Measurements from ENCODE around the gene SH3RF3.
"Not testable (repeated sequence)": the region's sequence is repeated elsewhere in the genome, so short reads cannot be mapped to it uniquely, and the experiment has no call there.

The SH3RF3 gene

DNA sequence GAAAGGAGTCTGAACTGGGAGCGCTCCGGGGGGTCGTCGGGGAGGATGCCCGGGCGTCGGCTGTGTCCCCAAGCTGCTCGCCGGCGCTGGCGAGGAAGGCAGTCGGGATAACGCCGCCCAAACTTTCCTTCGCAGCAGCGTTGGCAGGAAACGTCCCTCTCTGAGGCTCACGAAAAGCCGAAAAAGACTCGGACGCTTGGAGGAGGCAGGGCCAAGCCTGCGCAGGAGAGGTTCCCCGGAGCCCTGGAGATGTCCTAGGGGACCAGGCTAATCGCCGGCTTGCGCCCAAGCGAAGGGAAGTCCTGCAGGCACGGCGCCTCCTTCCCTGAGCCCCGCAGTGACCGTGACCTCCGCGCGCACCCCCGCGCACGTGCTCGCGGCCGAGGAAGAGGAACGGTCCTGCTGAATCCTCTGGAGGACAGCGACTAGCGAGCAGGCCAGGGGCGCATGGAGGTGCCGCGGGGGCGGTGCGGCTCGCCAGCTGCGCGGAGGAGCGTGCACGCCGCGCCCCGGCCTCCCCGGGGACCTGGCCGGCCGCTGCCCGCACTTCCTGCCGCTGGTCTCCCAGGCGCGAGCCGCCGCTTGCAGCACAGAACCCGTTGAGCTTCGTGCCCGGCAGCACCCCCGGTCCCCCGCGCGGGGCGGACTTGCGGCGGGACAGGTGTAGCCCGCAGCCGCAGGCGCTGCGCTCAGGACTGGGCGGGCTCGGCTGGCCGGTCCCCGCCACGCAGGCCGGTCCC lies at the start of gene SH3RF3:
TSS of gene SH3RF3 (plus strand) at position 590 of the 740 bp plus-strand sequence.
- peak; percentile 10 to 18 for DNase-seq

- no peak for DNase-seq
Measured at GRCh38 chr2:109079590-109079989, 49.4 kb upstream of the SH3RF3 start.

DNA sequence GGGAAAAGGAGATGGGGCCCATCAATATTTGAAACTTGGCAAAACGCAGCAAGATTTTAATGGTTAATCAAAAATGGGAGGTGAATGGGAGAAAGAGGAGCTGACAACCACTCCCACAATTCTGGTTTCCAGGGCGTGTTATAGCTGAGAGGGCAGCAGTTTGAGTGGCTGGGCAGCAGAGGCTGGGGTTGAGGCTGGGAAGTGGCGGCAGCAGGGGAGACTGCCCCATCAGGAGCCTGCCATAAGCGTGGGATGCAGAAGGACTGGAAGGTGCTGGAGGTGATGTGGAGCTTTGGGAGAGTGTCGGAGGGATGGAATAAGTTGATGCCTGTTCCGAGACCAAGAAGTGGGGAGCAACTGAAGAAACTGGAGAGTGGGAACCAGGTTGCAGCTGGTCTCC lies 48.9 kb upstream of the SH3RF3 start:
- DNase-seq = no peak

GRCh38 chr2:109080757-109081156 lies 48.2 kb upstream of the SH3RF3 start:
- DNase-seq = no peak

- no peak for DNase-seq
Measured at GRCh38 chr2:109081374-109081773, 47.6 kb upstream of the SH3RF3 start.

DNA sequence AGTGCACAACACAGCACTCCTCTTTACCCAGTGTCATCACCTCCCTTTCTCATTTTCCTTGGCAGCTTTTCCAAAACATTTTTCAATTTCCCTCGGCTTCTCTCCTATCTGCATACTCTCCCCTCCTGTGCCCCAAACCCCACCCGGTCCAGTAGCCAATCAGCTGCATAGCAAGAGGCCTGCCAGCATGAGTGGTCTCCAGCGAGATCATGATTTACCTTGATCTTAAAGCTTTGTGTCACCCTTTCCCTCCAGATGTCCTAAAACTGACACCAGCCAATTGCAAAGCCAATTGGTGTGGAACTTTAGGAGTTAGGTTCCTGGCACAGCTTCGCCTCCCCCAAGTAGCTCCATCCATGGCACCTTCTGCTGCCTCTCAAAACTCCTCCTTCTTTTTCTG lies 45.2 kb upstream of the SH3RF3 start:
- DNase-seq = no peak

- no peak for DNase-seq
Measured at GRCh38 chr2:109084341-109084740, 44.7 kb upstream of the SH3RF3 start.

GRCh38 chr2:109085912-109086742 lies 42.9 kb upstream of the SH3RF3 start:
- no peak for DNase-seq

DNA sequence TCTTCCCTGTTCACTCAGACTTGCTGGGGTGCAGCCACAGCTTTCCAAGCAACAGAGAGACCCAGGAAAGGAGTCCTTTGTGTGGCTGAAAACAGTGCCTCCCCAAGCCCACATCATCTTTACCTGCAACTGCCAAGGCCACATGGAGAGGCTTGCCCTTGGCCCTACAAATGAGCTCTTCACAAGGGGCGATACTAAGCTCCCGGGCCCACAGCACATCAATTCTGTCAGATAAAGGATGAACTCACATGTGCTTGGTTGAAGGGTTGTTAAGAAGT lies 42.3 kb upstream of the SH3RF3 start:
- no peak for DNase-seq

DNA sequence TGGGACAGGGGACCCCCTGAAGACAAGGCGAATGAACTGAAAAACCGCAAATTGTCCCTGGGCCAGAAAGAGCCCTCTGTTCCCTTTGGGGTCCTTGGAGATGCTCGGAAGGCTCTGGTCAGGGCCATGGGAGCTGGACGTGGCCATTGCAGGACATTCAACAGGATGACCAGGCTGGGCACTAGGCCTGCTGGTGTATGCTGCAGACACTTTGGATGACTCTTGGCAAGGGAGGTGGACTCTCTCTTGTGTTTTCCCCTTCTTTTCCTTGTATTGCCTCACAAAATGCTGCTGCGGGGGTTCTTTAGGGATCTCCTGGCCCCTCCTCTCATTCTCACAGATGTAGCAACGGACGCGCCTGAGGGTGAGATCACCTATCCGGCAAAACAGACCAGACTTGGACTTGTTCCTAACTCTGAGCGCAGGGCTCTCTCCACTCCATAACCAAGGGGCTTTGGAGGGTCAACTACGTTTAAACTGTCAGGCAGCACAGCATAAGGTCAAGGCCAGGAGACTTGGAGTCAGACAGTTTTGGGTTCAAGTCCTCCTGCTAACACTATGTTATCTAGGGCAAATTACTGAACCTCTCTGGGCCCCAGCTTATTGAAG lies 41.8 kb upstream of the SH3RF3 start:
- DNase-seq = no peak

DNA sequence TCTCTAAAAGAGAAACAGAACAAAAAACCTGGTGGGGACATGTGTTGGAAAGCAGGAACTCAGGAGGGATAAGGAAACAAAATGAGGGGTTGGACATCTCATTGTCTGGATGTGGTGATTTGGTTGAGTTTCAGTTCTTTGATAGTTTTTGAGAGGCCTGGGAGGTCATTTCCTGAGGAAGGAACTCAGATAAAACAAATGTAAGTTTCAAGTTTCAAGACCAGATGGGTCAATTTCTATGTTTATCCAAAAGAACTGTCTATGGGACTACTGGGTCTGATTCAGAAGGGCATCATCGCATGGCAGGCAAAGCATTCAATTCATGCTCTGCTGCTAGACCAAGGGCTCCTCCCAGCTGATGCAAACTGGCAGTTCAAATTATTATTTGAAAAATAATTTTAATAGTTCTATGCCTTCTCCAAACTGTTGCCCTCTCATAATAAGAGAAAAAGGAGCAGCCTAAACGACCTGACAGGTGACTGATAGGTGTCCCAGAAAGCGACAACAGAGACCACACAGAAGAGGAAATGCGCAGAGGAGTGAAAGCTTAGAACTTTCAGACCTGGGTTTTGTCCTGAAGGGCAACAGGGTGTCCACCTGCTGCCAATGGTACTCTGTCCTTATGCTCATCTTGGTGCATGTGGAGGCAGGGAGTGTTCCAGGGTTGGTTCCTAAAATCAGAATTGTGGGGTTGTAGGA lies 39.3 kb upstream of the SH3RF3 start:
- no peak for DNase-seq

GRCh38 chr2:109091526-109091925 lies 37.5 kb upstream of the SH3RF3 start:
- no peak for DNase-seq

- DNase-seq = no peak
Measured at GRCh38 chr2:109094144-109094543, 34.9 kb upstream of the SH3RF3 start.

GRCh38 chr2:109098251-109098920 lies 30.6 kb upstream of the SH3RF3 start:
- DNase-seq = no peak

DNA sequence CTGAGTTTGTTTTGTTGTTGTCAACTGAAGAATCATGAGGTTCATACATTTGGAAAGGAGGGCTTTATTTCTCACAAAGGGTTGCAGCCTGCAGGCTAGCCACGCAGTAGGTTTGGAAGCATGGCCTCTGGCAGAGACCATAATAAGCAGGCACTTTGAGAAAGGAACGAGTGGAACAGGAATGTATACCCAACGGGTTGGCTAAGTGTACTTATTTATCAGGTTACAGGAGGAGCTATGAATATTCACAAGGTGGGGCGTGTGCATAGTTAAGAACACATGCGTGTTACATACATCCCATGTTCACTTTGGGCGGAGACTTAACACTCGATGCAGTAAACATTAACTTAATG lies 30.1 kb upstream of the SH3RF3 start:
- DNase-seq = no peak

DNA sequence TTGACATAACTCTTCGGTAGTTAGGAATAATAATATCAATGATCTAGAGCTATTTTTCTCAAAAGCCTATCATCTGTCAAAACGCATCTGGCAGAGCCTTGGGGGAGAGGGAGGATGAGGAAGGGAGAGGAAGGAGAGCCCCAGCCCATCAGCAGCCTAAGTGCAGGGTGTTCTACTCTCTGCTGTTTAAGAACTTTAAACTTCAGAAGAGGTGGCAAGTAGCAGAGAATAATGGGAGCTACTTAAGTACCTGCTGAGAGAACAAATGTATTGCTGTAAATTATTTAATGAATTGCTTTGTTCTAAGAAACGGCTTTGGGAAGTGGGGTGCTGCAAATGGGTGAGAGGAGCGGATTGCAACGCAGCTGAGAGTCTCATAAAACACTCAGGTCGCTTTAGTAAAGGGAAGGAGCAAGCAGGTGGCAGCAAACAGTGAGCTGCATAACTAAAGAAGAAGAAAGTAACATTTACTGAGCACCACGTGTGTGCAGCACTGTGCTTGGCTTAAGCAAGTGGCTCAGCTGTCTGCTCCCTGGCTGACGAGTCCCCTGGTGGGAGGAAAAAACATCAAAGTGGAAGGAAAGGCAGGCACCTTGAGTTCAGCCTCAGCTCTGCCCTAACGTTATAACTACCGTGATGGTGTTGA lies 26.3 kb upstream of the SH3RF3 start:
- peak in 1 of 2 donors; percentile 5 for DNase-seq

- DNase-seq = no peak
Measured at GRCh38 chr2:109105113-109105512, 23.9 kb upstream of the SH3RF3 start.

DNA sequence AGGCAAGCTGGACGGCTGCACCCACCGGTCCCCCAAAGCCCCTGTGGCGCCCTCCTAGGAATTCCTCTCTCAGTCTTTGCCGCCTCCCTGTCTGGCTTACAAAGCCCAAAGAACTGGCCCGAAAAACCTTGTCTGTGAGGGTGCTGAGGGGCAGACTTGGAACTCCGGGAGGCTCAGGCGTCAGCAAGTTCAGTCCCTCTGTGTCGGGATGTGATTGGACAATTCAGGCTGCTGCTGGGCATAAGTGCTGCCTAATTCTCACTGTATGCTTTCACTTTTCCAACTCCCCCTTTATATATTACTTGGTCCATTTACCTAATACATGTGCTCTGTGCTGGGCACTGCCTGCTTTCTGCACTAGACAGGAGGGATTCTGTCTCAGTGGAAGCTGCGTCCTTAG lies 20.3 kb upstream of the SH3RF3 start:
- DNase-seq = no peak

GRCh38 chr2:109109342-109109741 lies 19.7 kb upstream of the SH3RF3 start:
- DNase-seq = no peak

DNA sequence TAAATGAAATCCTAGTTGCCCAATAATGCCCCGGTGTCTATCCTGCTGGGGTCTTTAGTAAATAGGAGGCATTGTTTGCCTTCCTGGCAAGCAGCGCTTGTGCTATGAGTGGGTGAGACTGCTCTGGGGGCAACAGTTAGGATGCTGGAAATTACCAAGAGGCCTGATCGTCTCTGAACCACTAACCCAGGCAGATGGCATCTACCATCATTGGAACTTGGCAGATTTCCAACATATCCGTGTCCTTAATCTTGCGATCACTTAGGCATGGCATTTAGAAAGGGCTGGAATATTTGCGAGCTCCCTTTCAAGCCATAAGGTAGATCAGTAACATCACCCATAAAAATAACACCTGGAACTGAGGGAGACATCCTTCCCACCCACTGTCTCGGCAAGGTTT lies 18.8 kb upstream of the SH3RF3 start:
- DNase-seq = no peak

DNA sequence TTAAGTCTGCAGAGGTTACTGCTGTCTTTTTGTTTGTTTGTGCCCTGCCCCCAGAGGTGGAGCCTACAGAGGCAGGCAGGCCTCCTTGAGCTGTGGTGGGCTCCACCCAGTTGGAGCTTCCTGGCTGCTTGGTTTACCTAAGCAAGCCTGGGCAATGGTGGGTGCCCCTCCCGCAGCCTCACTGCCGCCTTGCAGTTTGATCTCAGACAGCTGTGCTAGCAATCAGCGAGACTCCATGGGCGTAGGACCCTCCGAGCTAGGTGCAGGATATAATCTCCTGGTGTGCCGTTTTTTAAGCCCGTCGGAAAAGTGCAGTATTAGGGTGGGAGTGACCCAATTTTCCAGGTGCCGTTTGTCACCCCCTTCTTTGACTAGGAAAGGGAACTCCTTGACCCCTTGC lies 11.8 kb upstream of the SH3RF3 start:
- not testable (repeated sequence) for DNase-seq

- DNase-seq = no peak
Measured at GRCh38 chr2:109117780-109118179, 11.2 kb upstream of the SH3RF3 start.

DNA sequence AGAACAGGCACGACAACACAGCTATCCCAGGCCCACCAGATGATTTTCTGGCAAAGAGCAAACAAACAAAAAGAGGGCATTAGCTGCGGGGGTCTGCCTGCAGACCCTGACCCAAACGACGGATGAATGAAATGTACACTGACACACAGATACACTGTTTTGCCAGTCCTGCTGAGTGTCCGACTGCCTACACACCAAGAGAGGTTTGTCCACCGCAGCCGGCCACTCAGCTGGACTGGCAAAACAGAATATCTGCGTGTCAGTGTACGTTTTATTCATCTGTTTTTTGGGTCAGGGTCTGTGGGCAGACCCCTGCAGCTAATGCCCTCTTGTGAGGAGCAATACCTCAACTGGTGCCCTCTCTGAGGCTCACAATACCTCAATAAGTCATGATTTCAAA lies 10.7 kb upstream of the SH3RF3 start:
- DNase-seq = no peak

Measured in CD4-positive, alpha-beta T cell treated with Interferon alpha-2 for 1 hour (primary cell).